ENCODE data around the gene FKBP3. TPM values are rescaled to one million over a fixed set of nuclear protein-coding genes. Genes with fewer than 3 reads are reported as not detected.

Gene FKBP3
- total RNA-seq, 2 donors from 2014 or later = 153 to 188 TPM

- Histone ChIP-seq H3K36me3 (ENCODE audit: control insufficient read depth, insufficient read depth, low read length) (peaks cover 3% of the 10 kb centered on the region), H3K9me3 (ENCODE audit: control insufficient read depth, low read length) (no peaks in the 10 kb centered on the region), H3K4me3 (ENCODE audit: low read length) (no peak overlapping the region), H3K9ac (ENCODE audit: extremely low read depth, low read length, poor library complexity, severe bottlenecking) (no peak overlapping the region), H3K4me1 (ENCODE audit: control insufficient read depth, insufficient read depth, low read length) (no peaks in the 10 kb centered on the region), H3K27ac (ENCODE audit: low read depth, low read length) (no peak overlapping the region), H3K27me3 (ENCODE audit: control insufficient read depth, insufficient read depth, low read length, poor library complexity, severe bottlenecking) (no peaks in the 10 kb centered on the region)
- Mint-ChIP-seq H3K4me3 (no peak overlapping the region), H3K27ac (no peak overlapping the region), H3K4me1 (no peaks in the 10 kb centered on the region), H3K27me3 (ENCODE audit: insufficient read depth) (no peaks in the 10 kb centered on the region), H3K9me3 (no peaks in the 10 kb centered on the region), H3K36me3 (ENCODE audit: low read depth) (peaks cover 2% of the 10 kb centered on the region)
- DNase-seq = no peak
- TF ChIP-seq CTCF (conservative IDR thresholded peaks at IDR 0.05) = no peak
- 87 to 94% methylated on average over 2 to 5 of the region's 5 CpGs for WGBS, 2 experiments (ENCODE audit: insufficient coverage in 1 of 2, insufficient read length in 1 of 2)
Observed at GRCh38 chr14:45177076-45177475, 42.8 kb upstream of the FKBP3 start.

GRCh38 chr14:45169906-45170305, 35.6 kb upstream of the FKBP3 start:
- Histone ChIP-seq H3K4me3 (ENCODE audit: low read length) (no peak overlapping the region), H3K36me3 (ENCODE audit: control insufficient read depth, insufficient read depth, low read length) (peaks cover 24% of the 10 kb centered on the region), H3K4me1 (ENCODE audit: control insufficient read depth, insufficient read depth, low read length) (no peaks in the 10 kb centered on the region), H3K9ac (ENCODE audit: extremely low read depth, low read length, poor library complexity, severe bottlenecking) (no peak overlapping the region), H3K27me3 (ENCODE audit: control insufficient read depth, insufficient read depth, low read length, poor library complexity, severe bottlenecking) (no peaks in the 10 kb centered on the region), H3K27ac (ENCODE audit: low read depth, low read length) (no peak overlapping the region), H3K9me3 (ENCODE audit: control insufficient read depth, low read length) (no peaks in the 10 kb centered on the region)
- no peak for TF ChIP-seq CTCF (conservative IDR thresholded peaks at IDR 0.05)
- H3K36me3 Mint-ChIP-seq (ENCODE audit: low read depth) = peaks cover 19% of the 10 kb centered on the region
- no peak overlapping the region for H3K4me3 Mint-ChIP-seq
- no peaks in the 10 kb centered on the region for H3K9me3 Mint-ChIP-seq
- no peaks in the 10 kb centered on the region for H3K4me1 Mint-ChIP-seq
- no peak overlapping the region for H3K27ac Mint-ChIP-seq
- H3K27me3 Mint-ChIP-seq (ENCODE audit: insufficient read depth) = no peaks in the 10 kb centered on the region
- no peak for DNase-seq

GRCh38 chr14:45156067-45156466, 21.8 kb upstream of the FKBP3 start:
- no peaks in the 10 kb centered on the region for H3K27me3 Mint-ChIP-seq (ENCODE audit: insufficient read depth)
- no peak overlapping the region for H3K27ac Mint-ChIP-seq
- H3K9me3 Mint-ChIP-seq = no peaks in the 10 kb centered on the region

More at GRCh38 chr14:45156067-45156466, 21.8 kb upstream of the FKBP3 start:
- no peak overlapping the region for H3K27ac ChIP-seq (ENCODE audit: low read depth, low read length)
- no peak overlapping the region for H3K4me3 Mint-ChIP-seq
- no peak for TF ChIP-seq CTCF (conservative IDR thresholded peaks at IDR 0.05)
- H3K4me1 Mint-ChIP-seq = no peaks in the 10 kb centered on the region
- H3K4me1 ChIP-seq (ENCODE audit: control insufficient read depth, insufficient read depth, low read length) = no peaks in the 10 kb centered on the region
- no peak overlapping the region for H3K9ac ChIP-seq (ENCODE audit: extremely low read depth, low read length, poor library complexity, severe bottlenecking)
- no peak overlapping the region for H3K4me3 ChIP-seq (ENCODE audit: low read length)
- no peak for DNase-seq
- no peaks in the 10 kb centered on the region for H3K9me3 ChIP-seq (ENCODE audit: control insufficient read depth, low read length)
- H3K36me3 Mint-ChIP-seq (ENCODE audit: low read depth) = peaks cover 12% of the 10 kb centered on the region
- H3K27me3 ChIP-seq (ENCODE audit: control insufficient read depth, insufficient read depth, low read length, poor library complexity, severe bottlenecking) = no peaks in the 10 kb centered on the region
- H3K36me3 ChIP-seq (ENCODE audit: control insufficient read depth, insufficient read depth, low read length) = peaks cover 12% of the 10 kb centered on the region

Measured in endodermal cell (in vitro differentiated cells).